ENCODE measurements around the gene NCF4. TPM values are rescaled to one million over a fixed set of nuclear protein-coding genes. Genes with fewer than 3 reads are reported as not detected.

Gene NCF4
- polyA plus RNA-seq, 2 of the 4 experiments (the other 2 are of a cell fraction): not detected

DNA sequence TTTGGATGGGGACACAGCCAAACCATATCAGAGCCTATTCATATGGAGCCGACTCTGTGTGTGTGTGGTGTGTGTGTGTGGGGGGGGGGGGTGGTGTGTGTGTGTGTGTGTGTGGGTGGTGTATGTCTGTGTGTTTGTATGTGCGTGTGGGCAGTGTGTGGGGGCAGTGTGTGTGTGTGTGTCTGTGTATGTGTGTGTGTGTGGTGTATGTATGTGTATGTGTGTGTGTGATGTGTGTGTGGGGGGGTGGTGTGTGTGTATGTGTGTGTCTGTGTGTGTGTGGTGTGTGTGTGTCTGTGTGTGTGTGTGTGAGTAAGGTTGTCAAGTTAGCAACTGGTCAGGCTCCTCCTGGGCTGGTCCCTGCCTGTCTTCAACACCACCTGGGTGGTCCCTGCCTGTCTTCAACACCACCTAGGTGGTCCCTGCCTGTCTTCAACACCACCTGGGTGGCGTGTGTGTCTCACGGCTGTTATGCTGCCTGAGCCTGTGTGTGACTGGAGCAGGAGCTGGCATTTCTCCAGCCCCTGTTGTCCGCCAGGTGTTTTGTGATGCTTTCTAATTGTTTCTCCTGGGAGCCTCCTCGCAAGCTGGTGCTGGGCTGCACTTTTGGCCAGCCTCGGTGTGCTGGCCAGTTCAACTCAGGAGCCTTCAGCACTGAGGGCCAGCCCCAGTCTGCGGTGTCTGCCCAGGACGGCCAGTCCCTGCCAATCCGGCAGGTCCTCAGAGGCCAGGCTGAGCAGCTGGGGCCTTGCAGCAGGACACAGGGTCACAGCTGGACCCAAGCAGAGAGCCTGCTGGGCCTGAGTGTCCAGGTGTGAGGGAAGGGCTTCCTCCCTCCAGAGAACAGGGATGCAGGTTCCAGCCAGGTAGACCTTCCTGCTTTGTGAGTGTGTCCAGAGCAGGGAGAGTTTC is 22.4 kb upstream of the NCF4 start:
- ChIA-PET CTCF (interaction anchor here (1.2 to 2.8 kb wide), 3 partner anchors 12 to 20 kb away, joined by 3 to 13 read pairs (median 3); no protein-coding TSS in a partner anchor), POLR2A (no interaction called here)
- DNase-seq (ENCODE audit: low read depth in 1 of 2, low spot score in 1 of 2) (no peak), ATAC-seq (no peak), FAIRE-seq (no peak)
- Histone ChIP-seq H3K9me3 (0 out of 3 replicates have a peak, but pooled peaks cover 2% of the 10 kb centered on the region), H3K4me3 (no peak overlapping the region), H3K4me2 (no peak overlapping the region), H3K27ac (no peak overlapping the region), H3K4me1 (no peaks in the 10 kb centered on the region)
- TF ChIP-seq, protein P1, sequence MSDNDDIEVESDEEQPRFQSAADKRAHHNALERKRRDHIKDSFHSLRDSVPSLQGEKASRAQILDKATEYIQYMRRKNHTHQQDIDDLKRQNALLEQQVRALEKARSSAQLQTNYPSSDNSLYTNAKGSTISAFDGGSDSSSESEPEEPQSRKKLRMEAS (IDR thresholded peaks at IDR 0.05): no peak
- no peak for TF ChIP-seq FOXS1 (CRISPR knock-in tag; IDR thresholded peaks at IDR 0.05)
- TF ChIP-seq RARB (CRISPR knock-in tag; IDR thresholded peaks at IDR 0.05): no peak
- no peak for TF ChIP-seq HDAC2 (IDR thresholded peaks at IDR 0.05)
- no peak for TF ChIP-seq JUN (IDR thresholded peaks at IDR 0.05)
- no peak for TF ChIP-seq NR3C1 (IDR thresholded peaks at IDR 0.05)
- 89% methylated on average over 4 of the region's 10 CpGs for WGBS (ENCODE audit: missing lambda C conversion rate)

DNA sequence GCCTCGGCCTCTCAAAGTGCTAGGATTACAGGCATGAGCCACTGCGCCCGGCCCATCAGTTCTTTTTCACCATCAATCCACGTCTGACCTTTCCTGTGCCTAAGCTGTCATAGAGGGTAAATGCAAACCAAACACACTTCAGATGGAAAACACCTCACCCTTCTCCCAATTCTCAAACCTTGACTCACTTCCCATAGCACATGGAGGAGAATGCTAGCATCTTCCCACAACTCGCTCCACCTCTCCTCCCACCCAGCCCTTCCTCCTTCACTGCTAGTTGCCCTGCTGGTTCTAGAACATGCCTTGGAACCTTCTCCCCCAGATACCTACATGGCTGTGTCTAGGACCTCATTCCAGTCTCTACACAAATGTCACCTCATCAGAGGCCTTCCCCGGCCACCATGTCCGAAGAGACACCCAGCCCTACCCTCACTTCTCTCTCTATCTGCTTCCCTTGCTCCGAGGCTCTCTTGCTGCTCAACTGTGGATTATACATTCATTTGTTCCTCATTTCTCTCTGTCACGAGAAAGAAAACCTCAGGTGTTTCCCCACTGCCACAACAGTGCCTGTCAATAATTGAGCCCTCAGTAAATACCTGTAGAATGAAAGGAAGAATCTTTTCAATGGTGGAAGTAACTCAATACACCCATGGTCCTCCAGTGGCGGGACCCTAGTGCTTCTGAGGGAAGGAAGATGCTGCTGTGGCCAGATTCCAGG is 21.3 kb upstream of the NCF4 start:
- H3K4me2 ChIP-seq: no peak overlapping the region
- WGBS (ENCODE audit: missing lambda C conversion rate): 53% methylated on average over 10 of the region's 10 CpGs
- POLR2A ChIA-PET: no interaction called here

DNA sequence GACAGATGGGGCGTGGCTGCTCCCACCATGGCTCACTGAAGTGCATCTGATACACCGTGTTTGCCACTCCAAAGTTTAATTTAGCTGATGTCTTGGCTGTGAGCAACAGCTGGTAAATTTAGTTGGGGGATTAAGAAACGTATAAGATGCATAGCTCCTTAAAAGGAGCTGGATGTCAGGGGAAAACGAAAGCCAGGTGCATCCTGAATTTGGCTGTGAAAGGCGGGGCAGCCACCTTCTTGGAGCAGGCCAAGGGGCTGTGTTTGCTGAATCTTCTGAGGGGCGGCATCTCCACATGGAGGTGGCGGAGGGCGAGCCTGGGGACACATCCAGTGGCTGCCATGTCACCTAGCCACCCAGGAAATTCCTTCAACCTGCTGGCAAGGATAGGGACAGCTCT is 20.7 kb upstream of the NCF4 start:
- WGBS (ENCODE audit: missing lambda C conversion rate): 54% methylated on average over 8 of the region's 8 CpGs
- Histone ChIP-seq H3K4me3 (no peak overlapping the region), H3K4me1 (no peaks in the 10 kb centered on the region), H3K9me3 (0 out of 3 replicates have a peak, but pooled peaks cover 2% of the 10 kb centered on the region), H3K27ac (no peak overlapping the region), H3K4me2 (no peak overlapping the region)
- CTCF ChIA-PET: interaction anchor here (2.8 kb wide), 1 partner anchor 16 kb away, joined by 13 read pairs; no protein-coding TSS in a partner anchor
- DNase-seq (ENCODE audit: low read depth in 1 of 2, low spot score in 1 of 2) (no peak), FAIRE-seq (no peak), ATAC-seq (no peak)
- TF ChIP-seq GATA3 (IDR thresholded peaks at IDR 0.05; ENCODE audit: borderline replicate concordance) (no peak), RNF2 (IDR thresholded peaks at IDR 0.05; ENCODE audit: borderline replicate concordance, low read depth) (no peak), ESRRA (IDR thresholded peaks at IDR 0.05; ENCODE audit: borderline replicate concordance, low read length) (no peak), RARB (CRISPR knock-in tag; IDR thresholded peaks at IDR 0.05) (no peak), HOXB13 (CRISPR knock-in tag; IDR thresholded peaks at IDR 0.05; ENCODE audit: low read depth) (no peak), CEBPB (IDR thresholded peaks at IDR 0.05) (no peak), HOXA7 (CRISPR knock-in tag; IDR thresholded peaks at IDR 0.05) (no peak), JUNB (IDR thresholded peaks at IDR 0.05) (no peak), TFCP2L1 (CRISPR knock-in tag; IDR thresholded peaks at IDR 0.05) (no peak), SREBF2 (IDR thresholded peaks at IDR 0.05) (no peak), NPAS2 (CRISPR knock-in tag; IDR thresholded peaks at IDR 0.05; ENCODE audit: borderline replicate concordance) (no peak)
- TF ChIP-seq, protein P2, sequence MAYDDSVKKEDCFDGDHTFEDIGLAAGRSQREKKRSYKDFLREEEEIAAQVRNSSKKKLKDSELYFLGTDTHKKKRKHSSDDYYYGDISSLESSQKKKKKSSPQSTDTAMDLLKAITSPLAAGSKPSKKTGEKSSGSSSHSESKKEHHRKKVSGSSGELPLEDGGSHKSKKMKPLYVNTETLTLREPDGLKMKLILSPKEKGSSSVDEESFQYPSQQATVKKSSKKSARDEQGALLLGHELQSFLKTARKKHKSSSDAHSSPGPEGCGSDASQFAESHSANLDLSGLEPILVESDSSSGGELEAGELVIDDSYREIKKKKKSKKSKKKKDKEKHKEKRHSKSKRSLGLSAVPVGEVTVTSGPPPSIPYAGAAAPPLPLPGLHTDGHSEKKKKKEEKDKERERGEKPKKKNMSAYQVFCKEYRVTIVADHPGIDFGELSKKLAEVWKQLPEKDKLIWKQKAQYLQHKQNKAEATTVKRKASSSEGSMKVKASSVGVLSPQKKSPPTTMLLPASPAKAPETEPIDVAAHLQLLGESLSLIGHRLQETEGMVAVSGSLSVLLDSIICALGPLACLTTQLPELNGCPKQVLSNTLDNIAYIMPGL (CRISPR knock-in tag; IDR thresholded peaks at IDR 0.05; ENCODE audit: borderline replicate concordance): no peak
- TF ChIP-seq, protein P1 (IDR thresholded peaks at IDR 0.05): no peak
- TF ChIP-seq, protein P3, sequence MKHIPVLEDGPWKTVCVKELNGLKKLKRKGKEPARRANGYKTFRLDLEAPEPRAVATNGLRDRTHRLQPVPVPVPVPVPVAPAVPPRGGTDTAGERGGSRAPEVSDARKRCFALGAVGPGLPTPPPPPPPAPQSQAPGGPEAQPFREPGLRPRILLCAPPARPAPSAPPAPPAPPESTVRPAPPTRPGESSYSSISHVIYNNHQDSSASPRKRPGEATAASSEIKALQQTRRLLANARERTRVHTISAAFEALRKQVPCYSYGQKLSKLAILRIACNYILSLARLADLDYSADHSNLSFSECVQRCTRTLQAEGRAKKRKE (CRISPR knock-in tag; IDR thresholded peaks at IDR 0.05; ENCODE audit: low read depth): no peak
- TF ChIP-seq, protein P4, sequence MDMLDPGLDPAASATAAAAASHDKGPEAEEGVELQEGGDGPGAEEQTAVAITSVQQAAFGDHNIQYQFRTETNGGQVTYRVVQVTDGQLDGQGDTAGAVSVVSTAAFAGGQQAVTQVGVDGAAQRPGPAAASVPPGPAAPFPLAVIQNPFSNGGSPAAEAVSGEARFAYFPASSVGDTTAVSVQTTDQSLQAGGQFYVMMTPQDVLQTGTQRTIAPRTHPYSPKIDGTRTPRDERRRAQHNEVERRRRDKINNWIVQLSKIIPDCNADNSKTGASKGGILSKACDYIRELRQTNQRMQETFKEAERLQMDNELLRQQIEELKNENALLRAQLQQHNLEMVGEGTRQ (IDR thresholded peaks at IDR 0.05): no peak
- POLR2A ChIA-PET: no interaction called here

More for the DNA sequence above, 21.3 kb upstream of the NCF4 start:
- H3K9me3 ChIP-seq: 0 out of 3 replicates have a peak, but pooled peaks cover 2% of the 10 kb centered on the region
- no peak overlapping the region for H3K4me3 ChIP-seq
- DNase-seq (ENCODE audit: low read depth in 1 of 2, low spot score in 1 of 2) (no peak), ATAC-seq (no peak), FAIRE-seq (no peak)
- no peaks in the 10 kb centered on the region for H3K4me1 ChIP-seq
- TF ChIP-seq ZNF302 (CRISPR knock-in tag; IDR thresholded peaks at IDR 0.05) (no peak), EHF (CRISPR knock-in tag; IDR thresholded peaks at IDR 0.05) (no peak), RCOR1 (IDR thresholded peaks at IDR 0.05; ENCODE audit: low read depth, low read length) (no peak), HEYL (CRISPR knock-in tag; IDR thresholded peaks at IDR 0.05) (no peak), CHD4 (IDR thresholded peaks at IDR 0.05; ENCODE audit: borderline replicate concordance) (no peak), POLR2A (IDR thresholded peaks at IDR 0.05; ENCODE audit: low read length) (no peak)
- TF ChIP-seq, protein P5, sequence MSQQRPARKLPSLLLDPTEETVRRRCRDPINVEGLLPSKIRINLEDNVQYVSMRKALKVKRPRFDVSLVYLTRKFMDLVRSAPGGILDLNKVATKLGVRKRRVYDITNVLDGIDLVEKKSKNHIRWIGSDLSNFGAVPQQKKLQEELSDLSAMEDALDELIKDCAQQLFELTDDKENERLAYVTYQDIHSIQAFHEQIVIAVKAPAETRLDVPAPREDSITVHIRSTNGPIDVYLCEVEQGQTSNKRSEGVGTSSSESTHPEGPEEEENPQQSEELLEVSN (IDR thresholded peaks at IDR 0.05; ENCODE audit: borderline replicate concordance, low read depth): no peak
- TF ChIP-seq, protein P1 (IDR thresholded peaks at IDR 0.05): no peak
- CTCF ChIA-PET: interaction anchor here (1.2 to 2.8 kb wide), 2 partner anchors 11 to 17 kb away, joined by 3 to 13 read pairs; no protein-coding TSS in a partner anchor
- H3K27ac ChIP-seq: no peak overlapping the region
